ENCODE data around the gene PPID. TPM values are rescaled to one million over a fixed set of nuclear protein-coding genes. Genes with fewer than 3 reads are reported as not detected.

PPID gene
- total and polyA plus RNA-seq, 2 of the 13 experiments (the other 11 are each of a cell fraction or from before 2014, with no cell fraction given) = 15.4 to 63.4 TPM

DNA sequence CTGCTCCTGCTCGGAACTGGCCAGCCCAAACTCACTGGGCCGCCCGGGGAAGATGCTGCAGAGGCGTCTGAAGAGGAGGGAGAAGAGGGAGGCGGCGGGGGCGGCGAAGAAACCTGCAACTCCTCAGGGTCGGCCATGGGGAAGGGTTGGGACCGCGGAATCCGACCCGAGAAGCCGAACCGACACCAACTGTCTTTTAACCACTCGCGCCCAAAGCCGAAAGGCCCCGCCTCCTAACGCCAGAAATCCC lies 51.6 kb downstream of the PPID start, which contains the start of gene C4orf46 (continued):
- no peak for TF ChIP-seq ZXDC (CRISPR knock-in tag; IDR thresholded peaks at IDR 0.05)
- no peak for TF ChIP-seq ISL2 (CRISPR knock-in tag; IDR thresholded peaks at IDR 0.05)
- TF ChIP-seq, protein P1, sequence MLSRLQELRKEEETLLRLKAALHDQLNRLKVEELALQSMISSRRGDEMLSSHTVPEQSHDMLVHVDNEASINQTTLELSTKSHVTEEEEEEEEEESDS (CRISPR knock-in tag; IDR thresholded peaks at IDR 0.05; ENCODE audit: borderline replicate concordance) = no peak
- TF ChIP-seq HNRNPK (IDR thresholded peaks at IDR 0.05; ENCODE audit: low read depth, low read length, poor library complexity, severe bottlenecking) = no peak
- no peak; the same call in 1 of the 2 replicates for TF ChIP-seq ZNF607 (CRISPR knock-in tag; IDR thresholded peaks at IDR 0.05; ENCODE audit: borderline replicate concordance)
- TF ChIP-seq SYNCRIP (IDR thresholded peaks at IDR 0.05; ENCODE audit: insufficient read depth, low read depth, low read length) = no peak
- TF ChIP-seq MAFF (IDR thresholded peaks at IDR 0.05; ENCODE audit: low read depth, low read length) = no peak
- TF ChIP-seq ZMYM4 (CRISPR knock-in tag; IDR thresholded peaks at IDR 0.05) = no peak
- TF ChIP-seq ZNF883 (CRISPR knock-in tag; IDR thresholded peaks at IDR 0.05; ENCODE audit: not compliant biosample characterization) = no peak
- TF ChIP-seq ZNF589 (CRISPR knock-in tag; conservative IDR thresholded peaks at IDR 0.05) = no peak
- peak; percentile 25 for TF ChIP-seq RBFOX2 (IDR thresholded peaks at IDR 0.05; ENCODE audit: low read depth, low read length)
- TF ChIP-seq IKZF4 (CRISPR knock-in tag; IDR thresholded peaks at IDR 0.05; ENCODE audit: borderline replicate concordance, low read depth, not compliant biosample characterization) = no peak
- no peak for TF ChIP-seq BRCA1 (CRISPR knock-in tag; IDR thresholded peaks at IDR 0.05)
- TF ChIP-seq CBX5 (CRISPR knock-in tag; IDR thresholded peaks at IDR 0.05; ENCODE audit: borderline replicate concordance) = no peak
- TF ChIP-seq, protein P2, sequence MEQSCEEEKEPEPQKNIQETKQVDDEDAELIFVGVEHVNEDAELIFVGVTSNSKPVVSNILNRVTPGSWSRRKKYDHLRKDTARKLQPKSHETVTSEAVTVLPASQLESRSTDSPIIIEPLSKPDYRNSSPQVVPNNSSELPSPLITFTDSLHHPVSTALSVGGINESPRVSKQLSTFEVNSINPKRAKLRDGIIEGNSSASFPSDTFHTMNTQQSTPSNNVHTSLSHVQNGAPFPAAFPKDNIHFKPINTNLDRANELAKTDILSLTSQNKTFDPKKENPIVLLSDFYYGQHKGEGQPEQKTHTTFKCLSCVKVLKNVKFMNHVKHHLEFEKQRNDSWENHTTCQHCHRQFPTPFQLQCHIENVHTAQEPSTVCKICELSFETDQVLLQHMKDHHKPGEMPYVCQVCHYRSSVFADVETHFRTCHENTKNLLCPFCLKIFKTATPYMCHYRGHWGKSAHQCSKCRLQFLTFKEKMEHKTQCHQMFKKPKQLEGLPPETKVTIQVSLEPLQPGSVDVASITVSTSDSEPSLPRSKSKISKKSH (CRISPR knock-in tag; IDR thresholded peaks at IDR 0.05; ENCODE audit: borderline replicate concordance) = 0 out of 2 replicates have a peak, but pooled peaks have one; percentile 14
- TF ChIP-seq NCOA1 (CRISPR knock-in tag; IDR thresholded peaks at IDR 0.05) = no peak
- no peak for TF ChIP-seq PCBP2 (optimal IDR thresholded peaks at IDR 0.05; ENCODE audit: low read depth, low read length, poor library complexity, severe bottlenecking)
- TF ChIP-seq ZNF329 (CRISPR knock-in tag; IDR thresholded peaks at IDR 0.05; ENCODE audit: low read depth) = no peak
- TF ChIP-seq ZIK1 (CRISPR knock-in tag; IDR thresholded peaks at IDR 0.05; ENCODE audit: borderline replicate concordance, low read depth) = no peak
- TF ChIP-seq, protein P3, sequence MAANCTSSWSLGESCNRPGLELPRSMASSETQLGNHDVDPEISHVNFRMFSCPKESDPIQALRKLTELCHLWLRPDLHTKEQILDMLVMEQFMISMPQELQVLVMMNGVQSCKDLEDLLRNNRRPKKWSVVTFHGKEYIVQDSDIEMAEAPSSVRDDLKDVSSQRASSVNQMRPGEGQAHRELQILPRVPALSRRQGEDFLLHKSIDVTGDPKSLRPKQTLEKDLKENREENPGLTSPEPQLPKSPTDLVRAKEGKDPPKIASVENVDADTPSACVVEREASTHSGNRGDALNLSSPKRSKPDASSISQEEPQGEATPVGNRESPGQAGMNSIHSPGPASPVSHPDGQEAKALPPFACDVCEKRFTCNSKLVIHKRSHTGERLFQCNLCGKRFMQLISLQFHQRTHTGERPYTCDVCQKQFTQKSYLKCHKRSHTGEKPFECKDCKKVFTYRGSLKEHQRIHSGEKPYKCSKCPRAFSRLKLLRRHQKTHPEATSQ (CRISPR knock-in tag; IDR thresholded peaks at IDR 0.05; ENCODE audit: borderline replicate concordance) = no peak
- TF ChIP-seq NR2F6 (IDR thresholded peaks at IDR 0.05) = no peak
- TF ChIP-seq NR2F6 (CRISPR knock-in tag; IDR thresholded peaks at IDR 0.05) = no peak
- TF ChIP-seq ZFP62 (CRISPR knock-in tag; IDR thresholded peaks at IDR 0.05) = 0 out of 2 replicates have a peak, but pooled peaks have one; percentile 17
- no peak for TF ChIP-seq ZNF143 (CRISPR knock-in tag; IDR thresholded peaks at IDR 0.05)
- no peak for TF ChIP-seq FOXJ3 (CRISPR knock-in tag; IDR thresholded peaks at IDR 0.05; ENCODE audit: borderline replicate concordance)

Data from HepG2 (cell line).